Activated CD8-positive, alpha-beta T cell treated with anti-CD3 and anti-CD28 coated beads, Interleukin-2, amount 10 ng/mL, durations not matched to agents 7 days and 5 days (primary cell): ENCODE measurements around the gene DNAH7. TPM values are rescaled to one million over a fixed set of nuclear protein-coding genes. Genes with fewer than 3 reads are reported as not detected.

Experiments used
- ATAC-seq: fragments of 150-1000 bp; cut with Tn5 transposase; one replicate; pipeline ENCODE4 v1.10.0; 2021; ENCODE audit warnings: moderate library complexity
- CTCF ChIA-PET: fragments of 350-600 bp; sonication (Branson Sonifier 250); formaldehyde crosslinking; loops from one replicate; lab custom pipeline; 2021; ENCODE audit warnings: antibody characterized with exemption; lab: Charles Lee
- POLR2A ChIA-PET: fragments of 350-600 bp; sonication (Branson Sonifier 250); formaldehyde crosslinking; loops from one replicate; lab custom pipeline; 2021; ENCODE audit warnings: antibody characterized with exemption; lab: Charles Lee
- DNase-seq: peaks from one replicate; pipeline ENCODE4 v3.0.0-alpha.2; 2020
- H3K27ac Mint-ChIP-seq: one replicate; pipeline ENCODE4 v1.8.0; 2021; ENCODE audit warnings: mild to moderate bottlenecking, mixed read lengths
- H3K27me3 Mint-ChIP-seq: one replicate; pipeline ENCODE4 v1.8.0; 2021; ENCODE audit warnings: low read depth, mixed read lengths
- H3K36me3 Mint-ChIP-seq: one replicate; pipeline ENCODE4 v1.8.0; 2021; ENCODE audit warnings: low read depth, mixed read lengths
- H3K4me1 Mint-ChIP-seq: one replicate; pipeline ENCODE4 v1.8.0; 2021; ENCODE audit warnings: low read depth, mixed read lengths
- H3K4me3 Mint-ChIP-seq: one replicate; pipeline ENCODE4 v1.8.0; 2021; ENCODE audit warnings: mild to moderate bottlenecking, mixed read lengths
- H3K9me3 Mint-ChIP-seq: one replicate; pipeline ENCODE4 v1.8.0; 2022; ENCODE audit warnings: mixed read lengths; ENCODE audit not compliant: insufficient read depth
- total RNA-seq, 2 experiments: library from RNA; stranded (reverse); gene quantifications; one replicate each; pipeline ENCODE4 v1.2.3, GENCODE V29; 2021

Gene DNAH7
- total RNA-seq, 2 experiments from 2014 or later = not detected

DNA sequence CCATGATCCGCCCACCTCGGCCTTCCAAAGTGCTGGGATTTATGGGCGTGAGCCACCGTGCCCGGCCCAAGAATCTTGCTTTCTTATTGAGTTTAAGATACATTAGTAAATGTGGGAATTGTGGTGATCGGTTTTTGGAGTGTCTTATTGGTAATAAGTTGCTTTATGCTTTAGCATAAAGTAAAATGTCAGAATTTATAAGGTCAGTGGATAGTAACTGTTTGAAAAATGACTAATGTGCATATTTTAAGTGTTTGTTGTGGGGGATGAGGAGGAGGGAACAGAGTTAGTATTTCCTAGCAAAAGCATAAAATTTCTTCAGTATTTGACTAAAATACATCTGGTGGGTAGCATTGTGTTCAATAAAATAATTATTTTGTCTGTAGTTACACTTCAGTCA lies 334.2 kb downstream of the DNAH7 start:
- DNase-seq (no peak), ATAC-seq (no peak)
- Mint-ChIP-seq H3K27me3 (no peaks in the 10 kb centered on the region), H3K9me3 (no peaks in the 10 kb centered on the region), H3K27ac (no peak overlapping the region), H3K36me3 (peaks cover 51% of the 10 kb centered on the region), H3K4me3 (no peak overlapping the region), H3K4me1 (peaks cover 9% of the 10 kb centered on the region)
- ChIA-PET POLR2A (no interaction called here), CTCF (no interaction called here)

- no peaks in the 10 kb centered on the region for H3K27me3 Mint-ChIP-seq
- CTCF ChIA-PET = no interaction called here
- peaks cover 55% of the 10 kb centered on the region for H3K36me3 Mint-ChIP-seq
- H3K9me3 Mint-ChIP-seq = no peaks in the 10 kb centered on the region
- no peak overlapping the region for H3K4me3 Mint-ChIP-seq
- POLR2A ChIA-PET = no interaction called here
- peaks cover 9% of the 10 kb centered on the region for H3K4me1 Mint-ChIP-seq
- ATAC-seq (no peak), DNase-seq (no peak)
- H3K27ac Mint-ChIP-seq = no peak overlapping the region
Observed at GRCh38 chr2:195733831-195734230, 334.8 kb downstream of the DNAH7 start.

GRCh38 chr2:195732574-195732973 lies 336.1 kb downstream of the DNAH7 start:
- ATAC-seq = no peak
- ChIA-PET CTCF (no interaction called here), POLR2A (no interaction called here)
- Mint-ChIP-seq H3K9me3 (no peaks in the 10 kb centered on the region), H3K4me1 (peaks cover 9% of the 10 kb centered on the region), H3K27me3 (no peaks in the 10 kb centered on the region), H3K4me3 (no peak overlapping the region), H3K27ac (no peak overlapping the region), H3K36me3 (peaks cover 53% of the 10 kb centered on the region)
- no peak for DNase-seq

DNA sequence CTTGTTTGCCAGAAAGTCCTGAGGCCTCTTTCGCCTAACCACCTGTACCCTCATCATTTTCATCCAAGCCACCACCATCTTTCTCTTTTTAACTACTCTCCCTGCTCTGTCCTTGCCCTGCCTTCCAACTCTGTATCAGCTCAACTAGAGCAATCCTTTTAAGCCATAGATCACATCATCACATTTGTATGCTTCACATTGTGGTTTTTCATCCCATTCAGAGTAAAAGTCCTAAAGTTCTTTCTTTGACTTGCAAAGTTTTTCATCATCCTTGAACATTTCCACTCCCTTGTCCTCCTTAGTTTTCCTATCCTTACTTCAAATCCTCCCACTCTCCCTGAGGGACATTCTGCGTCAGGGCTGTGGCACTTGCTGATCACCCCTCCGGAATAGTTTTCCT lies 337.7 kb downstream of the DNAH7 start:
- ChIA-PET POLR2A (no interaction called here), CTCF (interaction anchor here (1.0 to 1.5 kb wide), 2 partner anchors 9 to 155 kb away, joined by 3 read pairs; no protein-coding TSS in a partner anchor)
- Mint-ChIP-seq H3K27me3 (no peaks in the 10 kb centered on the region), H3K36me3 (peaks cover 53% of the 10 kb centered on the region), H3K9me3 (no peaks in the 10 kb centered on the region), H3K4me1 (peaks cover 9% of the 10 kb centered on the region), H3K4me3 (no peak overlapping the region), H3K27ac (peak overlapping the region; percentile 9)
- DNase-seq = no peak
- ATAC-seq = no peak

DNA sequence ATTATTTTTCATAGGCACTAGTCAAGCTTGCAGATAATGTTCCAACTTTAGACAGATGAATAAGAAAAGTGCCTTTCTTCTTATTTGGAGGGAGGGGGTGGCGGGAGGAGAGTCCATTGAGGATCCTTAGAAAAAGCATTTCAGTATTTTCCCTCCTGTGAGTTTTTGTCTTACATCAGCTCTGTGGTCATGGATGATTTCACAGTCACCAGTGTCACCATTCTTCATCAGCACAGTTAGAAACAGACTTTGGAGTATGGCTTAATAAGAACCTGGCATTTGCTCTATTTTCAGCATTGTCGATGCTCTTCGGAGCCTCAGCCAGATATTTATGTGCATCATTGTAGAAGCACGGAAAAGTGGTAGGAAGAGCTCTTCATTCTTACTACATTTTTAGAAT lies 341.5 kb downstream of the DNAH7 start:
- Mint-ChIP-seq H3K4me3 (no peak overlapping the region), H3K27me3 (no peaks in the 10 kb centered on the region), H3K4me1 (peaks cover 9% of the 10 kb centered on the region), H3K9me3 (no peaks in the 10 kb centered on the region), H3K27ac (no peak overlapping the region), H3K36me3 (peaks cover 44% of the 10 kb centered on the region)
- ATAC-seq = no peak
- POLR2A ChIA-PET = no interaction called here
- no peak for DNase-seq
- CTCF ChIA-PET = interaction anchor here (1.0 kb wide), 1 partner anchor 211 kb away, joined by 3 read pairs; no protein-coding TSS in a partner anchor

DNA sequence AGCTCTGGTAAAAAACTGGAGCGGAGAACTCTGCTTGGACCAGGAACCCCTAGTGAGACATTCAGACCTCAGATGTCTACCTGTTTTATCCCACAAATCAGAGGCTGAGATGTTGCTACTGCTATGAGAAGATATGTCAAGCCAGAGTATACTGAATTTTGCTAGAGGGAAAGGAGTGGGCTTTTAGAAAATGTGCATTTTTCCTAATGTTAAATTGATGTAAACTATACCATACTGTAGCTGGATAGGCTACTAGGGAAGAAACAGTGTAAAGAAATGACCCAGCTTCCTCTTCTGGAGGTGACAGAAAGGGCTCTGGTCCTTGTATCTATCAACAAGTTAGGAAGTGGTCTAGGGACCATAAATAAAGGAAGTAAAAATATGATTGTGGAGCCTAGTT lies 346.6 kb downstream of the DNAH7 start:
- H3K27me3 Mint-ChIP-seq = no peaks in the 10 kb centered on the region
- H3K36me3 Mint-ChIP-seq = peaks cover 34% of the 10 kb centered on the region
- no peak overlapping the region for H3K4me3 Mint-ChIP-seq
- H3K9me3 Mint-ChIP-seq = no peaks in the 10 kb centered on the region
- no peak overlapping the region for H3K27ac Mint-ChIP-seq
- CTCF ChIA-PET = interaction anchor here (1.1 kb wide), 1 partner anchor 9 kb away, joined by 3 read pairs; no protein-coding TSS in a partner anchor
- no peak for DNase-seq
- no peak for ATAC-seq
- POLR2A ChIA-PET = no interaction called here
- peaks cover 7% of the 10 kb centered on the region for H3K4me1 Mint-ChIP-seq

DNA sequence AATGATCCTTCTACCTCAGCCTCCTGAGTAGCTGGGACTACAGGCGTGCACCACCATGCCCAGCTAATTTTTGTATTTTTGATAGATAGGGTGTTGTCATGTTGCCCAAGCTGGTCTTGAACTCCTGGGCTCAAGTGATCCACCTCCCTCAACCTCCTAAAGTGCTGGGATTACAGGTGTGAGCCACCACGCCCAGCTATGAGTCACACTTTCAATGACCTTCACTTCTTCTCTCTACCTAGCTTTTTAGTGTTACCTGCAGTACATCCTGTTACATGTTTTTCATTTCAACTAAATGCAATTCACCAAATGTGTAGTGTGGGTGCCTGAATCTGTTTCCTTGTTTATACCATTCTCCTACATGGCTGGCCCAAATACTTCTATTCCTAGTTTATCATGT lies 347.6 kb downstream of the DNAH7 start:
- CTCF ChIA-PET = no interaction called here
- POLR2A ChIA-PET = no interaction called here
- no peak for ATAC-seq
- Mint-ChIP-seq H3K36me3 (peaks cover 44% of the 10 kb centered on the region), H3K9me3 (no peaks in the 10 kb centered on the region), H3K27ac (no peak overlapping the region), H3K4me1 (peaks cover 7% of the 10 kb centered on the region), H3K27me3 (no peaks in the 10 kb centered on the region), H3K4me3 (no peak overlapping the region)
- no peak for DNase-seq

DNA sequence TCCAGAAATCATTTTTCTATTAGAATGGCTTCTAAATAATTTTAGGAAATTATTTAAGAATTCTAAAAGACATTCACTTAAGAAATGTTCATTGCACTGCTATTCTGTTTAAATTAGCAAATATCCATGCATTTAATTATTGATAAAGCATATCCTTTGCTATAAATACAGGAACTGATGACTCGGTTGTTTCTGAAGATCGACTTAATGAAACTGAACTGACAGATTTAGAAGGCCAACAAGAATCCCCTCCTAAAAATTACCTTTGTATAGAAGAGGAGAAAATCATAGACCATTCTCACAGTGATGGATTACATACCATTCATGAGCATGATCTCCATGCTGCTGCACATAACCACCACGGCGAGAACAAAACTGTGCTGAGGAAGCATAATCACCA lies 352.2 kb downstream of the DNAH7 start:
- ATAC-seq = no peak
- no peak overlapping the region for H3K4me3 Mint-ChIP-seq
- peaks cover 48% of the 10 kb centered on the region for H3K36me3 Mint-ChIP-seq
- peaks cover 5% of the 10 kb centered on the region for H3K4me1 Mint-ChIP-seq
- DNase-seq = no peak
- POLR2A ChIA-PET = no interaction called here
- H3K27me3 Mint-ChIP-seq = no peaks in the 10 kb centered on the region
- no peak overlapping the region for H3K27ac Mint-ChIP-seq
- CTCF ChIA-PET = no interaction called here
- no peaks in the 10 kb centered on the region for H3K9me3 Mint-ChIP-seq

DNA sequence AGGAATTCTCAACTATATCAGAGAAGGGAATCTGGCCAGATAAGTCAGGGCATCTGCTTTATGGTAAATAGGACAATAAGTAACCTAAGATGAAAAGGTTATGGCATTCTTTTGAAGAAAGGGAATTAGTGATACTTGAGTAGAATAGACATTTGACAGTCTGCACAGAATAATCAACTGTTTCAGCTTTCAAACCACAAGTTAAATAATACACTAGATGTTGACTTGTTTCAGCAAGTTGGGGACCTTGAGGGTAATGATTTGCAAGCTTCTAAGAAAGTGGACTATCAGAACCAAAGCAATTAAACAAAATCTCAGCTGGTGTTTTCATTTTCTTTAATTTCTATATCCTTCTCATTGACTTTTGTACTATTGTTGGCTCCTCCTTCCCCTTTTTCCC lies 357.2 kb downstream of the DNAH7 start:
- Mint-ChIP-seq H3K4me1 (no peaks in the 10 kb centered on the region), H3K4me3 (no peak overlapping the region), H3K27ac (no peak overlapping the region), H3K36me3 (peaks cover 39% of the 10 kb centered on the region), H3K27me3 (no peaks in the 10 kb centered on the region), H3K9me3 (no peaks in the 10 kb centered on the region)
- CTCF ChIA-PET = no interaction called here
- ATAC-seq (no peak), DNase-seq (no peak)
- POLR2A ChIA-PET = no interaction called here

GRCh38 chr2:195709901-195710806 lies 358.5 kb downstream of the DNAH7 start:
- H3K9me3 Mint-ChIP-seq = no peaks in the 10 kb centered on the region
- ATAC-seq = no peak
- POLR2A ChIA-PET = no interaction called here
- CTCF ChIA-PET = no interaction called here
- H3K36me3 Mint-ChIP-seq = peaks cover 35% of the 10 kb centered on the region
- H3K27ac Mint-ChIP-seq = no peak overlapping the region
- H3K4me3 Mint-ChIP-seq = no peak overlapping the region
- no peak for DNase-seq
- no peaks in the 10 kb centered on the region for H3K27me3 Mint-ChIP-seq
- H3K4me1 Mint-ChIP-seq = no peaks in the 10 kb centered on the region

GRCh38 chr2:195706161-195706900 lies 362.3 kb downstream of the DNAH7 start:
- Mint-ChIP-seq H3K4me1 (no peaks in the 10 kb centered on the region), H3K9me3 (peaks cover 2% of the 10 kb centered on the region), H3K27me3 (no peaks in the 10 kb centered on the region), H3K36me3 (peaks cover 32% of the 10 kb centered on the region), H3K27ac (no peak overlapping the region), H3K4me3 (no peak overlapping the region)
- CTCF ChIA-PET = no interaction called here
- ATAC-seq (no peak), DNase-seq (no peak)
- POLR2A ChIA-PET = no interaction called here

GRCh38 chr2:195700480-195700879 lies 368.2 kb downstream of the DNAH7 start:
- ChIA-PET CTCF (no interaction called here), POLR2A (no interaction called here)
- no peak overlapping the region for H3K27ac Mint-ChIP-seq
- H3K4me3 Mint-ChIP-seq = no peak overlapping the region
- H3K9me3 Mint-ChIP-seq = peaks cover 26% of the 10 kb centered on the region
- no peak for DNase-seq
- peaks cover 6% of the 10 kb centered on the region for H3K4me1 Mint-ChIP-seq
- no peak for ATAC-seq
- peaks cover 51% of the 10 kb centered on the region for H3K36me3 Mint-ChIP-seq
- no peaks in the 10 kb centered on the region for H3K27me3 Mint-ChIP-seq
